ENCODE data around the gene NKIRAS1.
"Not testable (repeated sequence)": the region's sequence is repeated elsewhere in the genome, so short reads cannot be mapped to it uniquely, and the experiment has no call there.

Gene NKIRAS1

GRCh38 chr3:23913182-23913581 is 3.6 kb downstream of the NKIRAS1 start:
- in situ Hi-C loops (cut with MboI; ENCODE audit: low sequenced_read_pairs, unreplicated experiment), result no loop called here
- no peak for TF ChIP-seq CTCF (IDR thresholded peaks at IDR 0.05; ENCODE audit: borderline replicate concordance, control extremely low read depth, extremely low read depth, insufficient read depth, missing control alignments)
- no peak for DNase-seq (ENCODE audit: low spot score)

DNA sequence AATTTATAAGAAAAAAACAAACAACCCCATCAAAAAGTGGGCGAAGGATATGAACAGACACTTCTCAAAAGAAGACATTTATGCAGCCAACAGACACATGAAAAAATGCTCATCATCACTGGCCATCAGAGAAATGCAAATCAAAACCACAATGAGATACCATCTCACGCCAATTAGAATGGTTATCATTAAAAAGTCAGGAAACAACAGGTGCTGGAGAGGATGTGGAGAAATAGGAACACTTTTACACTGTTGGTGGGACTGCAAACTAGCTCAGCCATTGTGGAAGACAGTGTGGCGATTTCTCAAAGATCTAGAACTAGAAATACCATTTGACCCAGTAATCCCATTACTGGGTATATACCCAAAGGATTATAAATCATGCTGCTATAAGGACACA is 4.5 kb downstream of the NKIRAS1 start:
- DNase-seq (ENCODE audit: low spot score); in situ Hi-C loops (cut with MboI; ENCODE audit: low sequenced_read_pairs, unreplicated experiment): not testable (repeated sequence)

DNA sequence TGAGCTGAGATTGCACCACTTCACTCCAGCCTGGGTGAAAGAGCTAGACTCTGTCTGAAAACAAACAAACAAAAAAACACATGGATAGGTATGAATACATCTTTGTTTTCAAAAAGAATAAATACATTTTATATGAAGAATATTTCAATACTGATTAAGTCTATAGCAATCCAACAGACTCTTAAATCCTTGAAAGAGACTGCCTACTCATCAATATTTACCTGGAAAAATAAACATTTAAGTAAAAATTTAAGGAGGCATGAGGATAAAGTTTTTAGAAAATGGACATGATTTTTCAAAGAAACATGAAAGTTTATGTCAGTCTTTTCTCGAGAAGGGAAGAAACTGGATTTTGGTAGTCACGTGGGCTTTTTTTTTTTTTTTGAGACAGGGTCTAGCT is 5.4 kb downstream of the NKIRAS1 start:
- DNase-seq (ENCODE audit: low spot score), result no peak
- in situ Hi-C loops (cut with MboI; ENCODE audit: low sequenced_read_pairs, unreplicated experiment), result no loop called here
- TF ChIP-seq CTCF (IDR thresholded peaks at IDR 0.05; ENCODE audit: borderline replicate concordance, control extremely low read depth, extremely low read depth, insufficient read depth, missing control alignments), result no peak

- in situ Hi-C loops (cut with MboI; ENCODE audit: low sequenced_read_pairs, unreplicated experiment), result no loop called here
- DNase-seq (ENCODE audit: low spot score), result no peak
- TF ChIP-seq CTCF (IDR thresholded peaks at IDR 0.05; ENCODE audit: borderline replicate concordance, control extremely low read depth, extremely low read depth, insufficient read depth, missing control alignments), result no peak
These were observed 7.4 kb downstream of the NKIRAS1 start for GRCh38 chr3:23909341-23909740.

DNA sequence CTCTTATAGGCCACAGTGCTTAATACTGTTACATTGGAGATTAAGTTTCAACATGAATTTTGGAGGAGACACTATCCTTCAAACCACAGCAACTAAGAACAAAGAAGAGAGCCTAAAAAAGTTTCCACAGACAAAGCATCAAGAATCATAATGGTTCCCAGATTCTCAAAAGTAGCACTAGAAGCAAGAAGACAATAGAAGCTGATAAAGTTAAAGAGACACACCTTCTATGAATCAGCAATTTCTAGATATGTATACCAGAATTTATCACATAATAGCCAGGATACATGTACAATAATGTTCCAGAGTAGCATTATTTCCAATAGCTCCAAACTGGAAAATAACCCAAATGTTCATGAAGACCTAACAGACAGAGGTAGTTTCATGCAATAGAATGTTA is 12.2 kb downstream of the NKIRAS1 start:
- in situ Hi-C loops (cut with MboI; ENCODE audit: low sequenced_read_pairs, unreplicated experiment), result no loop called here
- TF ChIP-seq CTCF (IDR thresholded peaks at IDR 0.05; ENCODE audit: borderline replicate concordance, control extremely low read depth, extremely low read depth, insufficient read depth, missing control alignments), result no peak
- no peak for DNase-seq (ENCODE audit: low spot score)

DNA sequence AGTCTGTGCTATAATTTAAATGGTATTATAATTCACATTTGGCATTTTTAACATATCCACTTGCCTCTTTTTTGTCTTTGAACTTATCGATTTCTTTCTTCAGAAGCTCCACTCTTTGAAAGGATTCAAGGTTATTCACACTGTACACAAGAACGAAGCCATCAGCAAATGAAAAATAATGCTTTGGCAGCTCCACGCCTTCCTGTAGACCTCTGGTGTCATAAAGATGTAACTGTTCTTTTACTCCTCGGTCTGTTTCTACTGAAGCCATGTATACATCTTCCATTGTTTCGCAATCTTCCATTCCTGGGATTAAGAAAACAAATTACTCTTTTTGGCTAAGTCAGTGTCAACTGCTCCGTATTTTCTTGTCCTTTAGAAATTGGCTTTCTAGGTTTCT is 16.0 kb downstream of the NKIRAS1 start:
- no peak for TF ChIP-seq CTCF (IDR thresholded peaks at IDR 0.05; ENCODE audit: borderline replicate concordance, control extremely low read depth, extremely low read depth, insufficient read depth, missing control alignments)
- DNase-seq (ENCODE audit: low spot score), result no peak
- in situ Hi-C loops (cut with MboI; ENCODE audit: low sequenced_read_pairs, unreplicated experiment), result no loop called here

- no peak for DNase-seq (ENCODE audit: low spot score)
- in situ Hi-C loops (cut with MboI; ENCODE audit: low sequenced_read_pairs, unreplicated experiment), result loop anchor here (25.0 kb wide), 1 partner anchor 342 kb away; no protein-coding TSS in a partner anchor
- no peak for TF ChIP-seq CTCF (IDR thresholded peaks at IDR 0.05; ENCODE audit: borderline replicate concordance, control extremely low read depth, extremely low read depth, insufficient read depth, missing control alignments)
These were observed 21.6 kb downstream of the NKIRAS1 start for GRCh38 chr3:23895181-23895580.
